ENCODE results near the gene ABHD17A.

Gene ABHD17A

DNA sequence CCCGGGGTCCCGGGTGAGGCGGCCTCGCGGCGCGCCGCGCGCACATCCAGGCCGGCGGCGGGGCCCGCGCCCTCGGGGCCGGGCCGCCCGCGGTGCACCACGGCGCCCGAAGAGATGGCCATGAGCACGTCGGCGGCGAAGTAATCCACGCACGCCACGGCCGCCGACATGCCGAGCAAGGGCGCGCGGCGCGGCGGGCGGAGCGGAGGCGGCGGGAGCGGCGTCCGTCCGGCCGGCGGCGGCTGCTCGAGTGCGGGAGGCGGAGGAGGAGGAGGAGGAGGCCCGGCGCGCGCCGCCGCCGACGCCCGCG is 22.0 kb downstream of the ABHD17A start, which contains the start of gene KLF16:
Gene KLF16 (minus strand): TSS at position 252 of the 310 bp plus-strand sequence. CDS start 82 bp downstream, at position 170.
- no peak for DNase-seq

DNA sequence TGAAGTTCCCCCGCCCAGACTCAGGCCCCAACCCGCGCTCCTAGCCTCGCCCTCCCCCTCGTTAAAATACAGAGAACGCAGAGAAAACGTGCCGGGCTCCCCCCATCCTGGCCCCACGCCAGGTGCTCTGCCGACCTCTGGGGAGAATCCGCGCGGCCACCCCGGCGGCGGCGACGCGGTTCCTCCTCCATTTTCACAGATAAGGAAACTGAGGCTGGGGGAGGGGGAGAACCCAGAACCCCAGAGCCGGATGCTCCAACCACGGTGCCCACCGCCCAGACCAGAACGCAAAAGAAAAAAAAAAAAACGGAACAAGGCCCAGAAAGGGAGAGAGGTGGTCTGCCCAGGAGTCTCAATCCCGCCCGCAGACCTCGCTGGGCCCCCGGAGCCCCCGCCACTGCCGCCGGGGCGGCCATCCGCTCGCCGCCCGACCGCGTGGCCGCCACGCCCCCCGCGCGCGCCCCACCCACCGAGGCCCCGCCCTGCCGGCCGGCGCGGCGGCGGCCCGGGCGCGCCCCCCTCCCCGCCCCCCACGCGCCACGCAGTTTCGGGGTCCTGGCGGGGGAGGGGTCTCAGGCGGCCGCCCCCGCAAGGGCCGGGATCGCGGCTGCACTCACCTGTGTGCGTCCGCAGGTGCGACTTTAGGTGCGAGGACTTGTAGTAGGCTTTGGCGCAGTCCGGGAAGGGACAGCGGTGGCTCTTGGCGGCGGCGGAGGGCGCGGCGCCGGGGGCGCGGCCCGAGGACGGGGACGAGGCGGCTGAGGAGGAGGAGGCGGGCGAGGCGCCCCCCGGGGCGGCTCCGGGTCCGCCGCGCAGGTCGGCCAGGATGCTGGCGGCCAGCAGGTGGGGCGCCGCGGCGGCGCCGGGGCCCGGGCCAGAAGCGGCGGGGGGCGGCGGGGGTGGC is 22.6 kb downstream of the ABHD17A start:
- DNase-seq, result no peak

GRCh38 chr19:1862068-1862423 is 23.2 kb downstream of the ABHD17A start:
- no peak for DNase-seq

- no peak for DNase-seq
Measured at GRCh38 chr19:1861599-1862031, 23.7 kb downstream of the ABHD17A start.

GRCh38 chr19:1860821-1861598 is 24.3 kb downstream of the ABHD17A start:
- DNase-seq, result no peak

DNA sequence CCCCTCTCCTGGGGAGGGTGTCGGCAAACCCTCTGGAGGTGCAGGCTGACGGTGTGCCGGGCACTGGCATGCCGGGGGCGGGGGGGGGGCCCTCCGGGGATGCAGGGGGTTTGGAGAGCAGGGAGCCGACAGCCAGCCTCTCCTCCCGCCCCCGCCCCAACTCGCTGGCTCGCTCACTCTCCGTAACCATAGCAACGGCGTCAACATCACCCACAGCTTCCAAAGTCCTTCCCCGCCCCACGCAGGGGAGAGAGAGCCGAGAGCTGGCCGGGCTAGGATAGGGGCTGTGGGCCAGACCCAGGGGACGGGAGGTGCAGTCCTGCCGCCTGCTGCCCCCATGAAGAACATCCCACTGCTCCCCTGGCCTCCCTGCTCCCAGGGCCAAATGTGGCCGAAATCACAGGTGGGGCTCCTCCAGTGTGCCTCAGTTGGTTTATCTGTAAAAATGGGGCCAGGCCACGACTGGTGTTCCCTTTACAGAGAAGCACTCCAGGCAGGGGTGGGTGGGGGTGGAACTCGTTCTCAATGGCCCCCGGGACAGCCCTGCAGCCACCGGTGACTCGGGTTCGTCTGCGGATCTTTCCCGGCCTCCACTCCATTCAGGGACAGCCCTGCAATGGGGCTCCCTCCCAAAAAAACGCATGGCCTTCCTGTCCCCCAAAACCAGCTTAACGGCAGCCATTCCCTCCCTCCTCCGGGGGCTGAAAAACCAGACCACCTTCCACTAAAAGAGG is 25.1 kb downstream of the ABHD17A start:
- DNase-seq, result no peak

GRCh38 chr19:1859331-1859781 is 25.9 kb downstream of the ABHD17A start:
- no peak for DNase-seq

GRCh38 chr19:1858412-1859081 is 26.7 kb downstream of the ABHD17A start:
- no peak for DNase-seq

- no peak for DNase-seq
Measured at GRCh38 chr19:1857648-1858326, 27.5 kb downstream of the ABHD17A start.

- DNase-seq, result no peak
Measured at GRCh38 chr19:1856698-1857603, 28.3 kb downstream of the ABHD17A start.

DNA sequence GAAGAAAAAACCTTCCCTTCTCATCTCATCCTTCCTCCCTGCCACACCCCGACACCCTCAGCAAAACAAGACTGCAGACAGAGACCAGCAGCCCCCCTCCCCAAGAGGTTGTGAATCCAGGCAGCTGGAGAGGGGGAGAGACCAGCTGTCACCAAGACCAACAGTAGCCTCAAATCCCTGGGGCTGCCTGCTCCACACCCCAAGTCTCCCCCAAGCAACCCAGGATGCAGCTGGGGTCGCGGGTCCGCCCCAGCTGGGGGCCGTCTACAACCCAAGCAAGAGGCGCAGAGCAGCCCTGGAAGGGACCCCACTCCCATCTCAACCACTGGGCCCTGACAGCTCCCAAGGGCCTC is 29.0 kb downstream of the ABHD17A start:
- DNase-seq, result no peak

- no peak for DNase-seq
Measured at GRCh38 chr19:1855828-1856255, 29.5 kb downstream of the ABHD17A start.

- no peak for DNase-seq
Measured at GRCh38 chr19:1855040-1855827, 30.1 kb downstream of the ABHD17A start.

DNA sequence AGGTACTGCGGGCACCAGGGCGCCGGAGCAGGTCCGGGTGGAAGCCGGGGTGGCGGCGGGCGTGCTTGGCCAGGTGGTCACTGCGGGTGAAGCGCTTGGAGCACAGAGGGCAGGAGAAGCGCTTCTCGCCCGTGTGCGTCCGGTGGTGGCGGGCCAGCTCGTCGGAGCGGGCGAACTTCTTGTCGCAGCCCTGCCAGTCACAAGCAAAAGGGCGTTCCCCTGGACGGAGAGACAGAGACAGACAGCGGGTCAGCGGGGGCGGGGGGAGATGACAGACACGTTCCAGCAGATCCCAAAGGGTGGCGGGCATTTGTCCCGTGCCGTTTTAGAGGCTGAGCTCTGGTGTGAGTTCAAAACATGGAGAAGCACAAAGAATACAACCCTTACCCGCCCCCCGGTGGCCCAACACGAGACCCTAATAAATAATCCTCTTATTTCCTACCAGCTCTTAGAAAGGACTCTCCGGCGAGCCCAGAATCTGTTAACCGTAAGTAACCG is 30.7 kb downstream of the ABHD17A start:
- DNase-seq, result no peak

GRCh38 chr19:1854039-1854541 is 31.2 kb downstream of the ABHD17A start:
- DNase-seq, result no peak

GRCh38 chr19:1853295-1854038 is 31.8 kb downstream of the ABHD17A start:
- DNase-seq, result no peak

DNA sequence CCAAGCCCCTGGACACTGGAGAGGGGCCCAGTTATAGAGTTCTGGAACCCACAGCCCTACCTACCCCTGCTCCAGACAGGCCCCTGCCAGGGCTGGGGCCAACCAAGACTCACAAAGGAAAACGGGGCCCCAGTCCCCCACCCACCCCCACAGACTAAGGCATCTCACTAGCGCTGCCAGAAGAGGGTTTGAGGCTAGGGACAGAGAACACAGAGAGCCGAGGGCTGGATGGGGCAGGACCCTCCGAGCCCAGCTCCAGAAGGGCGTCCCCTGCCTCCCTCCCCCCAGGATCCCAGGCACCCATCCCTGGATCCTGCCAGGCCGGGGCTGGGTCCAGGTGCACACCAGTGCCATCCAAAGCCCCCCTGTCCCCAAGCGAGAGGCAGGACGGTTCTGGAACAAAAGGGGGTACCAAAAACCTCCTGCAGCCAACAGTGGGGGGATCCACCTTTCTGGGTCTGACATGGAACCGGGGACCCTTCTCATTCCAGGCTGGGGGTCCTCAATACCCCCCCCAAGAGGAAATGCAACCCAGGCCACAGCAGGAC is 32.6 kb downstream of the ABHD17A start:
- no peak for DNase-seq

All from NCI-H1436 treated with DMSO at 0.1 percent for 48 hours (cell line).